ENCODE data around the gene LHPP.

LHPP gene

GRCh38 chr10:124626759-124627380, 165.2 kb downstream of the LHPP start:
- Histone ChIP-seq H3K4me1 (ENCODE audit: control insufficient read depth, insufficient read depth, low read length) (peaks cover 7% of the 10 kb centered on the region), H3K9ac (ENCODE audit: low read length) (no peak overlapping the region), H3K27ac (ENCODE audit: low read depth, low read length) (no peak overlapping the region), H3K36me3 (ENCODE audit: control insufficient read depth, insufficient read depth, low read length) (no peaks in the 10 kb centered on the region), H3K27me3 (ENCODE audit: control insufficient read depth, insufficient read depth, low read length) (no peaks in the 10 kb centered on the region), H3K4me3 (ENCODE audit: low read length) (no peak overlapping the region)

DNA sequence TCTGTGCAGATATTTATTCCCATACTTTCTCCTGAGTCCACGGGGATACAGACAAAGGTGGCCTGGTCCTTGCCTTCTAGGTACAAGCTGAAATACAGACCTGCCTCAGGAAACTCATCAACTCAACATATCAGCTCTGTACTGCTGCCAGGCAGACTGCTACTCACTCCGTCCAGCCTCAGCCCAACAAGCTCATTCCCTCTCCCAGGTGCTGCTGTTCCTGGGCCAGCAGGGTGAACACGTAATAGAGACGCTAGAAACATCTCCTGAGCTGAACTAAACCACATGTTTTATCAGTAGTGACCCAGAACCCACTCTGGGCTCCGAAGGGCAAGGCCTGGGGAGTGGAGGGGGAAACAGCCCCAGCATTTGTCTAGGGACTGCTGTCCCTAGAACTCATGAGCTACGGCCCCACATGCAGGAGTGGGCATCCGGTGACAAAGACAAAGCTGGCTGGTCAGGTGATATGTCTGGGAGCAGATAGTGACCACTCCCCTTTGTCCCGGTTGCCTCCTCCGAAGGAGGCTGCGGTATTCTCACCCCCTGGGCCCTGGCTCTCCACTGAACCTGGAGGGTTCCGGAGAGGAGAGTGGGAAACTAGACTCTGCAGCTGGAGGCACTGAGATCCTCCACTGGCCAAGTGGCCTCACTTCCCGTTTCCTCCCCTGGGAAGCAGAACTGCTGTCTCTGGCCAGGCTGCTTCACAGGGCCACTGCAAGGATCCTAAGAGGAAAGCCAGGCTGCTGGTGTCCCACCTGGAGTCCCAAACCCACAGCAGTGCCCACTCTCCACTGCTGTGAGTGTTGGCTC, 166.4 kb downstream of the LHPP start:
- H3K4me1 ChIP-seq (ENCODE audit: control insufficient read depth, insufficient read depth, low read length) = peaks cover 7% of the 10 kb centered on the region
- no peak overlapping the region for H3K27ac ChIP-seq (ENCODE audit: low read depth, low read length)
- no peaks in the 10 kb centered on the region for H3K27me3 ChIP-seq (ENCODE audit: control insufficient read depth, insufficient read depth, low read length)
- no peak overlapping the region for H3K4me3 ChIP-seq (ENCODE audit: low read length)
- no peak overlapping the region for H3K9ac ChIP-seq (ENCODE audit: low read length)
- H3K36me3 ChIP-seq (ENCODE audit: control insufficient read depth, insufficient read depth, low read length) = no peaks in the 10 kb centered on the region

DNA sequence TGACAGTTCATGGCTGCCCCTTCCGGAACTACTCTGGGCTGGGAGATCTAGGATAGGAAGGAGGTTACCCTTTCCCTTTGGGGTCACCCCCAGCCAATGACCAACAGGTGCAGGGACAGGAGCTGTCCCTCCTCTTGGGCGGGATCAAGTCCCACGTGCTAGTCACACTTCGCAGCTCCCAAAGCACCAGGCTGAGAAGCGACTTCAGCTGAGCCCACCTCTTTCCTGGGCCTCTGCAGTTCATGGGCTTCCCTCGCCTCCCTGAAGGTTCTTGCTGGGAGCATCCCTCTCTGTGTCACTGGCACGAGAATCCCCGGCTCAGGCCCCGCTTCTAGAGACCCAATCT, 167.0 kb downstream of the LHPP start:
- Histone ChIP-seq H3K4me3 (ENCODE audit: low read length) (no peak overlapping the region), H3K27ac (ENCODE audit: low read depth, low read length) (no peak overlapping the region), H3K4me1 (ENCODE audit: control insufficient read depth, insufficient read depth, low read length) (peaks cover 7% of the 10 kb centered on the region), H3K36me3 (ENCODE audit: control insufficient read depth, insufficient read depth, low read length) (no peaks in the 10 kb centered on the region), H3K27me3 (ENCODE audit: control insufficient read depth, insufficient read depth, low read length) (no peaks in the 10 kb centered on the region), H3K9ac (ENCODE audit: low read length) (no peak overlapping the region)

- Histone ChIP-seq H3K4me1 (ENCODE audit: control insufficient read depth, insufficient read depth, low read length) (peaks cover 7% of the 10 kb centered on the region), H3K36me3 (ENCODE audit: control insufficient read depth, insufficient read depth, low read length) (no peaks in the 10 kb centered on the region), H3K27me3 (ENCODE audit: control insufficient read depth, insufficient read depth, low read length) (no peaks in the 10 kb centered on the region), H3K4me3 (ENCODE audit: low read length) (no peak overlapping the region), H3K9ac (ENCODE audit: low read length) (no peak overlapping the region), H3K27ac (ENCODE audit: low read depth, low read length) (no peak overlapping the region)
Observed at GRCh38 chr10:124629415-124629814, 167.8 kb downstream of the LHPP start.

- Histone ChIP-seq H3K27ac (ENCODE audit: low read depth, low read length) (no peak overlapping the region), H3K27me3 (ENCODE audit: control insufficient read depth, insufficient read depth, low read length) (no peaks in the 10 kb centered on the region), H3K9ac (ENCODE audit: low read length) (no peak overlapping the region), H3K4me1 (ENCODE audit: control insufficient read depth, insufficient read depth, low read length) (peaks cover 7% of the 10 kb centered on the region), H3K4me3 (ENCODE audit: low read length) (no peak overlapping the region), H3K36me3 (ENCODE audit: control insufficient read depth, insufficient read depth, low read length) (no peaks in the 10 kb centered on the region)
Observed at GRCh38 chr10:124629842-124630241, 168.2 kb downstream of the LHPP start.

GRCh38 chr10:124630551-124630950, 168.9 kb downstream of the LHPP start:
- Histone ChIP-seq H3K4me3 (ENCODE audit: low read length) (no peak overlapping the region), H3K4me1 (ENCODE audit: control insufficient read depth, insufficient read depth, low read length) (peaks cover 7% of the 10 kb centered on the region), H3K27ac (ENCODE audit: low read depth, low read length) (no peak overlapping the region), H3K27me3 (ENCODE audit: control insufficient read depth, insufficient read depth, low read length) (no peaks in the 10 kb centered on the region), H3K9ac (ENCODE audit: low read length) (no peak overlapping the region), H3K36me3 (ENCODE audit: control insufficient read depth, insufficient read depth, low read length) (no peaks in the 10 kb centered on the region)

- H3K27ac ChIP-seq (ENCODE audit: low read depth, low read length) = no peak overlapping the region
- H3K9ac ChIP-seq (ENCODE audit: low read length) = no peak overlapping the region
- H3K4me3 ChIP-seq (ENCODE audit: low read length) = no peak overlapping the region
- H3K36me3 ChIP-seq (ENCODE audit: control insufficient read depth, insufficient read depth, low read length) = no peaks in the 10 kb centered on the region
- H3K4me1 ChIP-seq (ENCODE audit: control insufficient read depth, insufficient read depth, low read length) = peaks cover 7% of the 10 kb centered on the region
- H3K27me3 ChIP-seq (ENCODE audit: control insufficient read depth, insufficient read depth, low read length) = no peaks in the 10 kb centered on the region
Observed at GRCh38 chr10:124632064-124632531, 170.5 kb downstream of the LHPP start.

GRCh38 chr10:124632566-124632965, 170.9 kb downstream of the LHPP start:
- Histone ChIP-seq H3K4me1 (ENCODE audit: control insufficient read depth, insufficient read depth, low read length) (peaks cover 7% of the 10 kb centered on the region), H3K36me3 (ENCODE audit: control insufficient read depth, insufficient read depth, low read length) (no peaks in the 10 kb centered on the region), H3K4me3 (ENCODE audit: low read length) (no peak overlapping the region), H3K9ac (ENCODE audit: low read length) (no peak overlapping the region), H3K27me3 (ENCODE audit: control insufficient read depth, insufficient read depth, low read length) (no peaks in the 10 kb centered on the region), H3K27ac (ENCODE audit: low read depth, low read length) (no peak overlapping the region)

DNA sequence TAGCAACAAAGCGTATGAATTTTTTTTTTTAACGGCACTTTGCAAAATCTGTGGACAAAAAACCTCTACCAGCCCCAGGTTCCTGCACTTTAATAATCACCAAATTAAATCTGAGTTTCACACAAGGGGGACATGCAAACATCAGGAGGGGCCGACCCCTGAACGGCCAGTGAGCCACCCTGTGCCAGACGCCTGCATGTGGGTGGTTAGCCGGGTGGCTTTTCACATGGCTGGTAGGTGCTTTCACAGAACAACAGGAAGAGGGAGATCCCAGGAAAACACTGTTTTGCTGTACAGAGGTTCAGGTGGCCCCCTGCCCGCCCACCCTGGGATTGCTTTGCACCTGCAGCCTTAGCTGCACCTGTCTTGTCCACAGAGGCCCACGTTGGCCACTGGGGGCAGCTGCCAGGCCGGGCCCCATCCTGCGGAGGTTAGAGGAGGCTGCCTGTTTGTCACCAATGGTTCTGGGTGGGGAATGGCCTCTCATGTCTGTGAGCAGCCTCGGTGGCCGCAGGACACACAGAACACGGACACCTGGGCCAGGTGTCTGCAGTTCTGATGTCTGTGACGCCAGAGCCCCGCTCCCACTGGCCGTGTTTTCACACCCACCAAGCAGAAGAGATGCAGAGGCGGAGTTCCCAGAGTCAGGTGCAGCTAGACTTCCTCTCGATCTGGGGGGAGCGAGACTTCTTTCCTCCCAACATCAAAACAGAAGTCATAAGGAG, 174.8 kb downstream of the LHPP start:
- Histone ChIP-seq H3K27ac (ENCODE audit: low read depth, low read length) (no peak overlapping the region), H3K4me3 (ENCODE audit: low read length) (no peak overlapping the region), H3K9ac (ENCODE audit: low read length) (no peak overlapping the region), H3K4me1 (ENCODE audit: control insufficient read depth, insufficient read depth, low read length) (peaks cover 12% of the 10 kb centered on the region), H3K27me3 (ENCODE audit: control insufficient read depth, insufficient read depth, low read length) (no peaks in the 10 kb centered on the region), H3K36me3 (ENCODE audit: control insufficient read depth, insufficient read depth, low read length) (no peaks in the 10 kb centered on the region)

DNA sequence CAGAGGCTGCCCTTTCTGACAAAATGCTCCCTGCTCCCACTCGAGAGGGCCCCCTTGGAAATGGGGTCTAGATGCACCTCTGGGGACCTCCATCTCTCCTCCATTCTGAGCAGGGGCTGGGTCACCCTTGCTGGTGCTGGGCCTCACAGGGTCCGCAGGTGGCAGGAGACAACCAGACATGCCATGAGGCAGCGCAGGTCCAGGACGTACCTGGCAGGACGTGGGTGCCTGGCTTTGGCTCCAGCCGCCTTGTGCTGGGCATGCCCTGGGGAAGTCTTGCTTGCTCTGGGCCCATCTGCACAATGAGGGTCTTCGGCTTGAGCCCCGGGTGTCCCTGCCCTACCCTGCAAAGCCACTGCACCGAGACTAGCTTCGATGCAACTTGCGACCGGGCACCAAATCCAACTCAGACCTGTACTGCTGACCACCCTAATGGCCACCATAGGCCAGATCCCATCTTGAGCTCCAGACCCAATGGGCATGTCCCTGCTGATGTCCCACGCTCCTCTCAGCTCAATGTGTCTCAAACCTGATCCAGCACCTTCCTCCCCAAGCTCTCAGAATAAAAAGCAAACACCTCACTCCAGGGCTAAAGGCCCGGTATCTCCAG, 175.6 kb downstream of the LHPP start:
- Histone ChIP-seq H3K4me1 (ENCODE audit: control insufficient read depth, insufficient read depth, low read length) (peaks cover 20% of the 10 kb centered on the region), H3K4me3 (ENCODE audit: low read length) (no peak overlapping the region), H3K9ac (ENCODE audit: low read length) (no peak overlapping the region), H3K27me3 (ENCODE audit: control insufficient read depth, insufficient read depth, low read length) (no peaks in the 10 kb centered on the region), H3K27ac (ENCODE audit: low read depth, low read length) (no peak overlapping the region), H3K36me3 (ENCODE audit: control insufficient read depth, insufficient read depth, low read length) (no peaks in the 10 kb centered on the region)

- H3K27me3 ChIP-seq (ENCODE audit: control insufficient read depth, insufficient read depth, low read length) = no peaks in the 10 kb centered on the region
- no peak overlapping the region for H3K27ac ChIP-seq (ENCODE audit: low read depth, low read length)
- no peak overlapping the region for H3K4me3 ChIP-seq (ENCODE audit: low read length)
- no peak overlapping the region for H3K9ac ChIP-seq (ENCODE audit: low read length)
- no peaks in the 10 kb centered on the region for H3K36me3 ChIP-seq (ENCODE audit: control insufficient read depth, insufficient read depth, low read length)
- peaks cover 21% of the 10 kb centered on the region for H3K4me1 ChIP-seq (ENCODE audit: control insufficient read depth, insufficient read depth, low read length)
Observed at GRCh38 chr10:124637746-124638145, 176.1 kb downstream of the LHPP start.

DNA sequence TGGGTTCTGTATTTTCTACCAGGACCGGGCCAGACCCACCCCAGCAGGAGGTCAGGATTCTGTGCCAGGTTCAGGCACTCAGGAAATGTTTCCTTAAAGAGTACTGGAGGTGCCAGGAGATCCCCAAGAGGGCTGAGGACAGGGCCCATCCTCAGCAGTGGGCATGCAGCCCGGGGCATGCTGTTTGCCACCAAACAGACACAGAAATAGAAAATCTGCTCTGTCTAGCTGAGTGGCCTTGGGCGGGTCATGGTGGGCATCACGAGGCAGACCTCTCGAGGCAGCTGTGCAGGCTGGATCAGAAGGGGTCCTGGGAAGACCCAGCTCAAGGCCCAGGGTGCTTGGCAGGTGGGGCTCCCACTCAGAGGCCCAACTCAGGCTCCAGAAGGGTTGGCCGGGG, 177.6 kb downstream of the LHPP start:
- Histone ChIP-seq H3K9ac (ENCODE audit: low read length) (no peak overlapping the region), H3K4me3 (ENCODE audit: low read length) (no peak overlapping the region), H3K27ac (ENCODE audit: low read depth, low read length) (no peak overlapping the region), H3K36me3 (ENCODE audit: control insufficient read depth, insufficient read depth, low read length) (no peaks in the 10 kb centered on the region), H3K27me3 (ENCODE audit: control insufficient read depth, insufficient read depth, low read length) (no peaks in the 10 kb centered on the region), H3K4me1 (ENCODE audit: control insufficient read depth, insufficient read depth, low read length) (peaks cover 21% of the 10 kb centered on the region)

Data from rectal smooth muscle tissue (tissue), 1 donor.